Chondrocyte (in vitro differentiated cells): Measurements from ENCODE around the gene DUOX2. TPM values are rescaled to one million over a fixed set of nuclear protein-coding genes. Genes with fewer than 3 reads are reported as not detected.

Source experiments
- DNase-seq: peaks from one replicate; pipeline ENCODE4 v3.0.0; 2021; ENCODE audit warnings: mixed read lengths, low spot score
- H3K27ac Mint-ChIP-seq: one replicate; pipeline ENCODE4 v1.8.0; 2021; ENCODE audit warnings: mild to moderate bottlenecking, moderate library complexity, mixed read lengths; ENCODE audit not compliant: unreplicated experiment
- H3K27me3 Mint-ChIP-seq: 2 replicates; pipeline ENCODE4 v1.8.0; 2021; ENCODE audit warnings: low read depth, mixed read lengths
- H3K36me3 Mint-ChIP-seq: 2 replicates; pipeline ENCODE4 v1.8.0; 2021; ENCODE audit warnings: low read depth, mixed read lengths
- H3K4me1 Mint-ChIP-seq: 2 replicates; pipeline ENCODE4 v1.8.0; 2021; ENCODE audit warnings: low read depth, mild to moderate bottlenecking, mixed read lengths
- H3K4me3 Mint-ChIP-seq: one replicate; pipeline ENCODE4 v1.8.0; 2021; ENCODE audit warnings: mild to moderate bottlenecking, moderate library complexity, mixed read lengths; ENCODE audit not compliant: unreplicated experiment
- H3K9me3 Mint-ChIP-seq: 2 replicates; pipeline ENCODE4 v1.8.0; 2021; ENCODE audit warnings: low read depth, mixed read lengths
- total RNA-seq: library from RNA; stranded (reverse); gene quantifications from 3 replicates; pipeline ENCODE4 v1.2.1, GENCODE V29; 2021
- TF ChIP-seq, protein P1 (sequence below): fragments of 200-600 bp; sonication (generic); IDR thresholded peaks from 2 replicates; pipeline ENCODE4 v1.5.0; 2021; ENCODE audit warnings: antibody characterized with exemption, mild to moderate bottlenecking, moderate library complexity

The DUOX2 gene
- total RNA-seq, 1 donor from 2014 or later, result not detected

DNA sequence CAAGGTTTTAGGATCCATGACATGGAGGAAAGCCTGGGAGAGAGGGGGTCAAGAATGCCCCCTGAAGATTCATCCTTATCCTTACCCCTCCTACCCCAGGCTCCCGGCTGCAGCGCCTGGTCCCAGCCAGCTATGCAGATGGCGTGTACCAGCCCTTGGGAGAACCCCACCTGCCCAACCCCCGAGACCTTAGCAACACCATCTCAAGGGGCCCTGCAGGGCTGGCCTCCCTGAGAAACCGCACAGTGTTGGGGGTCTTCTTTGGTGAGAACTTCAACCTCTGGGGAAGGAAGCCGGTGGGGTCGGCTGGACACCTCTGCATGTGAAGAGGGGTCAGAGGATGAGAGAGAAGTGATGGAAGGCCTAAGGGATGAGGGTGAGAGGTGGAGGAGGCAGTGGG lies 20.1 kb upstream of the DUOX2 start:
- no peak overlapping the region for H3K27ac Mint-ChIP-seq
- H3K4me3 Mint-ChIP-seq, result no peak overlapping the region
- no peaks in the 10 kb centered on the region for H3K4me1 Mint-ChIP-seq
- H3K36me3 Mint-ChIP-seq, result peaks cover 1% of the 10 kb centered on the region
- TF ChIP-seq, protein P1, sequence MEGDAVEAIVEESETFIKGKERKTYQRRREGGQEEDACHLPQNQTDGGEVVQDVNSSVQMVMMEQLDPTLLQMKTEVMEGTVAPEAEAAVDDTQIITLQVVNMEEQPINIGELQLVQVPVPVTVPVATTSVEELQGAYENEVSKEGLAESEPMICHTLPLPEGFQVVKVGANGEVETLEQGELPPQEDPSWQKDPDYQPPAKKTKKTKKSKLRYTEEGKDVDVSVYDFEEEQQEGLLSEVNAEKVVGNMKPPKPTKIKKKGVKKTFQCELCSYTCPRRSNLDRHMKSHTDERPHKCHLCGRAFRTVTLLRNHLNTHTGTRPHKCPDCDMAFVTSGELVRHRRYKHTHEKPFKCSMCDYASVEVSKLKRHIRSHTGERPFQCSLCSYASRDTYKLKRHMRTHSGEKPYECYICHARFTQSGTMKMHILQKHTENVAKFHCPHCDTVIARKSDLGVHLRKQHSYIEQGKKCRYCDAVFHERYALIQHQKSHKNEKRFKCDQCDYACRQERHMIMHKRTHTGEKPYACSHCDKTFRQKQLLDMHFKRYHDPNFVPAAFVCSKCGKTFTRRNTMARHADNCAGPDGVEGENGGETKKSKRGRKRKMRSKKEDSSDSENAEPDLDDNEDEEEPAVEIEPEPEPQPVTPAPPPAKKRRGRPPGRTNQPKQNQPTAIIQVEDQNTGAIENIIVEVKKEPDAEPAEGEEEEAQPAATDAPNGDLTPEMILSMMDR, result no peak
- no peak for DNase-seq
- no peaks in the 10 kb centered on the region for H3K9me3 Mint-ChIP-seq
- peaks cover 45% of the 10 kb centered on the region for H3K27me3 Mint-ChIP-seq

DNA sequence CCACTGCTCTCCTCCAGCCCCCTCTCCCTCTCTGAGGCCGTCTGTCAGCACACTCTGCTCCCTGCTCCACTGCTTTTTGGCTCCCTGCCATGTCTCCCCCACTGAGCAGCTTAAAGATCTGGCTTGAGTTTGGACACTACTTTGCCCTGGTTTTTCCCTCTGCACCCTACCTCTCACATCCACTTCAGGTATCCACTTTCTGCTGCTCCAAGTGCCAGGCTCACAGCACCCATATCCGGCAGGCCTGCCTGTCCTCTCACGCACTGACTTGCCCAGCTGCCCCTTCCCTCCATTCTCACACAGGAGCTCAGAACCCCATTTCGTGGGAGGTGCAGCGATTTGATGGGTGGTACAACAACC lies 19.6 kb upstream of the DUOX2 start:
- peaks cover 1% of the 10 kb centered on the region for H3K36me3 Mint-ChIP-seq
- H3K27me3 Mint-ChIP-seq, result peaks cover 50% of the 10 kb centered on the region
- no peak overlapping the region for H3K4me3 Mint-ChIP-seq
- no peak for DNase-seq
- H3K9me3 Mint-ChIP-seq, result no peaks in the 10 kb centered on the region
- TF ChIP-seq, protein P1, result no peak
- H3K27ac Mint-ChIP-seq, result no peak overlapping the region
- H3K4me1 Mint-ChIP-seq, result no peaks in the 10 kb centered on the region

DNA sequence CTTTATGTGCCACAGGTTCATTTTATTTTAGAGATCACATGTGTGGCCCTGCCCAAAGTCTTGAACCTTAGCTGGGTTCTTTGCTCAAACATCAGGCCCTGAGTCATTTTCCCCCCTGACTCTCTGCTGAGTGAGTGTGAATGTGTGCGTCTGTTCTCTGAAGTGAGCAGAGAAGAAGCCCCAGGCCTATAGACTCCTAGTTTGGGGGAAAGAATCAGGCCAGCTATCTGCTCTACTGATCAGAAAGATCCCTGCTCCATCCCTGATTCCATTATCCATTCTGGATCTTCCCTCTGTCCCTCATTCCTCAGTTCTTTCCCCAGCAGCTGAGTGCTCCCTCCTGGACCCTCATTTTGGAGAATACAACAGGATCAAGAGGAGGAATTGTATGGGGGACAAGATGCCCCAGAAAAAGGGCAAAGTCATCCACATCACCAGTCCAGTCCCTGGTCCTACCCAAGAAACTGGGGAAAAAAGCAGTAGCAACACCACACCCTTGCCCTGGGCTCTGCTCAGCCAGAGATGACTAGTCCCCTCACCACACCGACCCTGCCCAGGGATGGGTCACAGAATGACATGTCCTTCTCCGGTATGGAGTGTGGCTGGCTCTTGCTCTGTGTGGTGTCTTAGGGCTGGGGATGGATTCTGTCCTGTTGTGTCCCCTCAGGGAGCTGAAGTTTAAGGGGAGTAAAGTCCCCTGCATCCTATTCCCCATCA lies 19.0 kb upstream of the DUOX2 start:
- peaks cover 1% of the 10 kb centered on the region for H3K36me3 Mint-ChIP-seq
- H3K4me3 Mint-ChIP-seq, result no peak overlapping the region
- no peak for DNase-seq
- TF ChIP-seq, protein P1, result no peak
- H3K9me3 Mint-ChIP-seq, result no peaks in the 10 kb centered on the region
- peaks cover 55% of the 10 kb centered on the region for H3K27me3 Mint-ChIP-seq
- no peak overlapping the region for H3K27ac Mint-ChIP-seq
- H3K4me1 Mint-ChIP-seq, result no peaks in the 10 kb centered on the region

DNA sequence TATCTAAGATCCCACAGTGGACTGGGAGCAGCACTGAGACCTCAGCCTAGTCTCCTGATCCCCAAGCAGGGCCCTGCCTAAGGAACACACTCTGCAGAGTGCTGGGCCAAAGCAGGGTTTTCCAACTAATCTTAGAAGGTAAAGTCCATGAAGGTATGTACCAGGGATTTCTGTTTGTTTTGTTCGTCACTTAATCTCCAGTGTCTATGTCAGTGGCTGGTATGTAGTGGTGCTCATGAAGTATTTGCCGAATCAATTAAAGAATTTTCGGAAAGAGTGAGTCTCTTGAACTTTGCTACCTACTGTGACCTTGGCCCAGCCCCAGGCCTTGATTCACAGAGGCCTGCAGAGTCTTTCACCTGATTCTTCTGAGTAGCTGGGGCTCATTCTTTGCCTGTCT lies 17.5 kb upstream of the DUOX2 start:
- TF ChIP-seq, protein P1, result no peak
- H3K36me3 Mint-ChIP-seq, result peaks cover 1% of the 10 kb centered on the region
- H3K27me3 Mint-ChIP-seq, result peaks cover 60% of the 10 kb centered on the region
- H3K27ac Mint-ChIP-seq, result no peak overlapping the region
- DNase-seq, result no peak
- H3K9me3 Mint-ChIP-seq, result no peaks in the 10 kb centered on the region
- no peaks in the 10 kb centered on the region for H3K4me1 Mint-ChIP-seq
- H3K4me3 Mint-ChIP-seq, result no peak overlapping the region

DNA sequence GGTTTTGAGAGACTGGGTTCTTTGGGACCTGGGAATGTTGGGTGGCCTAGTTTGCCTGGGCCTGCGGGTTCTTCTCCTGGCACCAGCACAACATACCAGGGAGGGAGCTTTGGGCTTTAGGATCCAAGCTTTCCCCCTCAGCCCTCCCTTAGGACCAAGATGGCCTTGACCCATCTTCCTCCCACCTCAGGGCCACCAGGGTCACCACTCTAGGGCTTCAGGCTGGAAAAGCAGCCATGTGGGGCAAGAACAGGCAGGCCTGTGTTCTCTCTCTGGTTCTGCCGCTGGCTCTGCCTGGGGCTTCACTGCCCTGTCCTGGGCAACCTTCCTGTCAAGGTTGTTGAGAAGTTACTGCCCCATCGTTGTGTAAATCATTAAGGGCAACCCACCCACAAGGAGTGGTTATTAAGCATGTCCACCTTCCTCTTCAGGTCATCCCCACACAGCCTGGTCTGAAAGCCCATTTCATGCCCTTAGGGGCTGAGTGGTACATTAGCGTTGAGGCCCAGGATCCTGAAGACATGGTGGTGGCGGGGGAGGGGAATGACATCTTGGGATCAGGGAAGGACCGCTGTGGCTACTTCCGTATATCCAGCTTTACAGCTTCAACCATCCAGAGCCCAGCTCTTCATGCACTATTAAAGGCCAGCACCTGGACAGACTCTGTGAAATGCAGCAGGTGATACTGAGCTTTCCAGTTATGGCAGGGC lies 16.5 kb upstream of the DUOX2 start:
- H3K4me1 Mint-ChIP-seq, result no peaks in the 10 kb centered on the region

More for the DNA sequence above, 16.5 kb upstream of the DUOX2 start:
- no peak overlapping the region for H3K27ac Mint-ChIP-seq
- no peaks in the 10 kb centered on the region for H3K9me3 Mint-ChIP-seq
- no peak for DNase-seq
- peaks cover 66% of the 10 kb centered on the region for H3K27me3 Mint-ChIP-seq
- peaks cover 1% of the 10 kb centered on the region for H3K36me3 Mint-ChIP-seq
- no peak overlapping the region for H3K4me3 Mint-ChIP-seq
- TF ChIP-seq, protein P1, result no peak
